Lower leg skin (tissue), 3 donors: ENCODE results near the gene ID4.

ENCODE experiments used
- CTCF ChIP-seq, 3 donors: fragments of 450-650 bp; IDR thresholded peaks; one replicate each; pipeline ENCODE4 v1.5.1; 2016; ENCODE audit warnings: antibody characterized with exemption in 3 of 3, mild to moderate bottlenecking in 3 of 3, moderate library complexity in 2 of 3
- POLR2A ChIP-seq, 2 donors: fragments of 450-650 bp; IDR thresholded peaks; one replicate each; pipeline ENCODE4 v1.6.1; 2016 to 2017; ENCODE audit warnings: antibody characterized with exemption in 2 of 2, mild to moderate bottlenecking in 1 of 2, moderate library complexity in 1 of 2

- TF ChIP-seq CTCF (IDR thresholded peaks at IDR 0.05) (no peak), POLR2A (IDR thresholded peaks at IDR 0.05) (no peak)
These were observed 23.2 kb downstream of the ID4 start for GRCh38 chr6:19860235-19860877.
